HCEC 1CT (cell line): ENCODE results near the gene KIF6.

Source experiments
- DNase-seq: peaks from one replicate; pipeline ENCODE4 v3.0.0-alpha.2; 2017

Gene KIF6

DNA sequence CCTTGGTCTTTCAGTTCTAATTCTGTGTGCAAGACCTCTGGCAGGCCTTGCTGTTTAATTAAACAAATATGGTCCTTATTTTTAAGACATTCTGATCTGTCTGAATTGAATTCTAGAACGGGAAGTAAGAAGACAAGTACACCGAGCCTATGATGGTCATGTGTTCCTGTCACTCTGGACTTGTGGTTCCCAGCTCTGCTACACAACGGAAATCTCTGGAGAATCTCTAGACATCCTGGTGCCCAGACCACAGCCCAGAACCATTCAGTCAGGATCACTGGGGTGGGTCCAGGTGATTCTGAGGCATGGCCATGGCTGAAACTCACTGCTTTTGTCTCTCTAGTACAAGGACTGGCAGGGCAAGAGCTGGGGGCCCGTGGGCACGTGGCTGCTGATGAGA lies 386.8 kb downstream of the KIF6 start:
- no peak for DNase-seq

DNA sequence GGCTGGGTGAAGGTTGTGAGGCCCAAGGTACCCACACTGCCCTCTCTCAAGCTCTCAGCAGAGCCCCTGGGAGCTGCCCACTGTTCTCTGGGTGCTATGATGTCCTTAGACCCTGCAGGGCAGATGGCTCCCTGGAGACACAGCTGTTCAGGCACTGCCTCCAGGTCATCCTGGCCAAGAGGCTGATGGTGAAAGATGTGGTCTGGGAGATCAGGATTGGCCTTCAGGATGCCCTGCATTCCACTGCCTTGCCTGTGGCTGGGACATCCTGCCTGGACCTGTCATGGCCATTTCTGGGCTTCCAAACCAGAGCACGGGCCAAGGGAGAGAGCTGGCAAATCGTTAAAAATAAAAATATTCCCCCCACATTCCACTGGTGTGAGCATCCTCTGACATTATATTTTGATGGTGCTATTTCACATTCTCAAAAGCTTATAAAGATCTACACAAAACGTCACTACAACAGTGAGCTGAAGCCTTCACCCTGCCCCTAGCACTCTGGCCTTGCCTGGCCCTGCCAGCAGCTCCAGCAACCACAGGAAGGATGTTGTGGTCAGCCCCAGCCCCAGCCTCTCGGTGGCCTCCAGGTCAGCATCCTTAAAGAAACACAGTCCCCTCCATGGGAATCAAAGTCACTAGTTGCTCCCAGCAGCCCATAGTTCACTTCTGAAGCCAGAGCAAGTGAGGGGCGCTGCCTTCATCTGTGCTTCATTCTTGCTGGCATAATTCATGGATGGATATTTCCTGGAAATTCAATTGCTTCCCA lies 389.2 kb downstream of the KIF6 start:
- no peak for DNase-seq

DNA sequence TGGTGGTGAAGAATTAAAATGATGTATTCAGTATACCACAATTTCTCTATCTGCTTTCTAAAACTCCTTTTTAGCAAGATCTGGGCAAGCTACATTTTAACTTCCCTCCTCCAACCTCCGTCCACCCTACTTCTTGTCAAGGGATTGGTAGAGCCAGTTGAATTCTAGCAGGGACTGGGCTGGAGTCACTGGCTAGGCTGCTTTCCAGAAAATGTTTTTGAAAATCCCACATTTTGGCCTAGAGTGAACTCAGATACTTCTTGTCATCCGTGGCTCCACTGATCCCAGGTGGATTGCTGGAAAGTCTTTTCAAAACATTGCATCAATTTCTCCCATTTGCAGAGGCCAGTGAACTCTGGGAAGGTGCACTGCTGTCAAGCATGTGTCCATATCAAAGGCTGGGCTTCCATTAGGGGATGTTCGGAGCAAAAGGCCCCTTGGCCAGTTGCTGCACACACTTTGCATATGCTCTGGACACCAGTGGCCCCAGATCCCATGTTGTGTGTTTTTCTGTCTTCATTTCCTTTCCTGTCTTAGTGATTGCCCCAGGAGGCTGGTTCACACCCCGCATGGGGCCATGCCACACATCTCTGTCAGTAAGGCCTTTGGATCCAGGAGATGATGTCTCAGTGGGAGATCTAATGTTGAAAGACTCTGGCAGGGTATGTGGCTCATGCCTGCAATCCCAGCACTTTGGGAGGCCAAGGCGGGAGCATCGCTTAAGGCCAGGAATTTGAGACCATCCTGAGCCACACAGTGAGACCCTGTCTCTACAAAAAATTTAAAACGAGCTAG lies 391.4 kb downstream of the KIF6 start:
- DNase-seq, result no peak

DNA sequence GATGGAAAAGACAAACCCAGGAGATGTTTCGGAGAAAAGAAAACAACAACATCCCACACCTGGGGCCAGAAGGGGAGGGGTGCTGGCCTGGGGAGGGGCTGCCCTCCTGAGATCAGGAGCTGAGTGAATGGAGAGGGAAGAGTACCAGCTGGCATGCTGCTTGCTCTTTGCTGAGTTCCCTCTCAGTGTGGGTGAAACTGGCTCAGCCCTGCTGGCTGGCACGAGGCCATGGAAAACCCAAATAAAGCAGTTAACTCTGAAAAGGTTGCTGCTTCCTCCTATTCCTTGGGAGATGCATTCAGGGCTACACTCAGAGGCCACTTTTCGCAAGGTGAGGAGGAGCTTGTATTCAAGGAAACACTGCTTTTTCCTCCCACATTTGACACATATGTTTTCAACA lies 394.7 kb downstream of the KIF6 start:
- no peak for DNase-seq

DNA sequence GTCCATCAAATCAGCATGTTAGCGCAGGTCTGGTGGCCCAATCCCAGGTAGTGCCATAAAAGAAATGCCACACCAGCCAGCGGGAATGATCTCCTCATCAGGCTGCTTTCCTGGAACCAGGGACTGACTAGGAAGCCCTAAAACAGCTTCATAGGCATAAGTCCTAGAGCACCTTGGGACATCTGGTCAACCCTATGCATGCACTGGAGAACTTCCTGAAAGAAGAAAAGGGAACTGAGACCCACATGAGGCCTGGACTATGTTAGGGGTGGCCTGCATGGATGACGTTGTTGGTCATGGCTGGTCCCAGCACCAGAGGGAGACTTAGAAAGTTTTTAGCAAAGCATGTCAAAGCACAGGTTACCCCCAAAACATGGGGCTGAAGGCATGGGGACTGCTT lies 395.2 kb downstream of the KIF6 start:
- DNase-seq, result no peak

DNA sequence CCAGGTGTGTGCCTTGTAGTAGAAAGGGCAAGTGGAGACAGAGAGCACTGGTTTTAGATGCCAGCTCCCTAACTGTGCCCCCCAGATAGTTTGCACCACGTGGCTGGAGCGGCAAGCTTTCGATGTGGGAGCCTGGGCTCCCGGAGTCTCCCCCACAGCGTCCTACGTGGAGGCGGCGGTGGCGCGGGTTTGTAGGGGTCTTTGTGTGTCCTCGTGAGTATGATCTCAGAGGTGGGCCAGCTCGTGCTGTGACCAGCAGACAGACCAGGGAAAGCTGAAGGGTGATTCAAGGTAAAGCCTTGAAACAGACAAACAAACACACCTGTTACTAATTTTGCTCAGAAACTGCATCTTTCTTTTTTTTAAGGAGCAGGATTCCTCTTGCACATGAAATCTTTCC lies 397.1 kb downstream of the KIF6 start:
- no peak for DNase-seq

DNA sequence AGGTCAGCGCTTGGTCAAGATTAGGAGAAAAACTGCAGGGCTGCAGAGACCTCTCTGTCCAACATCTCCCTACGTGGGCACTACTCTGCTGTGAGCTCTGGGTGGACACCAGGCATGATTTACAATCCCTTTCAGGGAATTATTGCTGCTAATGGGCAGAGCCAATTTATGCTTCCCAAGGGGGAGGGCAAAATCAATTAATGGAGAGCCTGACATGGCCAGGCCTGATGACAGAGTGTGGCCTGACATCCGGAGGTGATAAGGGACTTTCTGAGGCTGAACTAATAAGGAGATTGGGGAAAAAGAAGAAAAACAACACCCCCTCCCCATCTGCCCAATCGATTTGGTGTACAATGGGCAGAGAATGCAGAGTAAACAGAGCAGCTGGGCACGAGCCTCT lies 397.7 kb downstream of the KIF6 start:
- DNase-seq, result no peak

DNA sequence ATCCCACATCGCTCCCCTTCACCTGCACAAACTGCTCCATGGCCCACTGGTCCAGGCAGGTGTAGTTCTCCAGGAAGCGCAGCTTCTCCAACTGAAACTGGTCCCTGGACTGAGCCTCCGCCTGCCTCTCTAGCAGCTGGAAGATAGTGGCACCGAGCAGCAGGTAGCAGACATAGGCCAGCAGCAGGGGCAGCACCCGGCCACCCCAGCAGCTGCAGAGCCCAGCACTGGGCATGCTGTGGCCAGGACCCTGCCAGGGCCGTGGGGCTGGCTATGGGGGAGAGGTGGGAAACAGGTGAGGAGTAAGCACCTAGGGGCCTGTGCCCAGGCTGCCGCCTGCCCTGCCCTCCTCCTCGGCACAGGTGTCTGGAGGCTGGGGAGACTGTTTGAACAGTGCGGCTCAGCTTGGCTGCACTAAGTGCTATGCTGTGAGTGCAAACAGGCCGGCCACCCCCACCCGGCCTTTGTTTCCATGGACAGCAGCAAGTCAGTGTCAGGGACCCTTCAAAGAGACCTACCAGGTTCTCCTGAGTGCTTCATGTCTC lies 402.8 kb downstream of the KIF6 start, which contains the start of gene KCNK16:
TSS of gene KCNK16 (minus strand) at position 397 of the 545 bp plus-strand sequence. CDS start at position 235, 162 bp downstream.
- DNase-seq, result no peak

DNA sequence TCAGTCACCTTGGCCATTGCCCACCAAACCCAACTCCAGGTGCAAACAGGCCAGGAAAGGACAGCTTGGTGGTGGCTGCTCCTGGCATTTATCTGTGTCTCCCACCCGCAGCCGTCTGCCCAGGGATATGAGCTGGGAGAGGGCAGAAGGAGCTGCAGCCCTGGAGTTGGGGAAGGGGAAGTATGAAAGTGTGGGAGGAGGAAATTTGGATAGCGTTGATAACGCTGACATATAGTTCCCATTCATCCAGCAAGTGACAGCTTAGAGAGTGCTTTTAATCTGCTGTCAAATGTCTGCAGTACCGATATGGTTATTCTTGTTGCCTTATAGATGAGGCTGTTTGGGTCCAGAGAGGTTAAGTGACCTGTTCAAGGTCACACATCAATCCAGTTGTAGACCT lies 403.4 kb downstream of the KIF6 start:
- DNase-seq, result no peak

DNA sequence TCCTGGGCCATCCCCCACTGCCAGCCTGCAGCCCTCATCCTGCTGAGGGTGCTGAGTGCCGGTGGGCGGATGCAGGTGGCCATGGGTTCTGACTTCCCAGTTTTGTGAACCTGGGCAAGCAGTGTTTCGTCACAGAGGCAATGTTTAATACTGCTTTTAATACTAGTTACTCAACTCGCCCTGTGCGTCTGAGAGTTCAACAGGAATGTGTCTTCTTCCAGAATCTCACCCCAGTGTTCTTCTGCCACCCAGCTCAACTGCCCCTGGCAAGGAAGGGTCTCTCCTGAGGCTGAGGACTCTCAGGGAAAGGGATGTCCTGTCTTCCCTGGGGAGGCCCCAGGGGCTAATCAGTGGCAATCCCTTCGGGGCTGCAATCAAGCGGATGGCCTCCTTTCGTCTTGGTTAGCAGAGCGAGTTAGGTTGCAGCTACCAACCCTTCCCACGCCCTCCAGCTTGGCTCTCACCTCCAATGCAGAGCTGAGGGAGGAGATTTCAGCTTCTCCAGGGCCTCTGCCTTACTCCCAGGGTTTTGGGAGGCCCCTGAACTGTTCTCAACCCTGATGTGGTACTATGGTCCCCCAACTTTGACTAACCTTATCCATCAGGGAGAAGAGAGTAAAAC lies 404.7 kb downstream of the KIF6 start:
- DNase-seq, result no peak

DNA sequence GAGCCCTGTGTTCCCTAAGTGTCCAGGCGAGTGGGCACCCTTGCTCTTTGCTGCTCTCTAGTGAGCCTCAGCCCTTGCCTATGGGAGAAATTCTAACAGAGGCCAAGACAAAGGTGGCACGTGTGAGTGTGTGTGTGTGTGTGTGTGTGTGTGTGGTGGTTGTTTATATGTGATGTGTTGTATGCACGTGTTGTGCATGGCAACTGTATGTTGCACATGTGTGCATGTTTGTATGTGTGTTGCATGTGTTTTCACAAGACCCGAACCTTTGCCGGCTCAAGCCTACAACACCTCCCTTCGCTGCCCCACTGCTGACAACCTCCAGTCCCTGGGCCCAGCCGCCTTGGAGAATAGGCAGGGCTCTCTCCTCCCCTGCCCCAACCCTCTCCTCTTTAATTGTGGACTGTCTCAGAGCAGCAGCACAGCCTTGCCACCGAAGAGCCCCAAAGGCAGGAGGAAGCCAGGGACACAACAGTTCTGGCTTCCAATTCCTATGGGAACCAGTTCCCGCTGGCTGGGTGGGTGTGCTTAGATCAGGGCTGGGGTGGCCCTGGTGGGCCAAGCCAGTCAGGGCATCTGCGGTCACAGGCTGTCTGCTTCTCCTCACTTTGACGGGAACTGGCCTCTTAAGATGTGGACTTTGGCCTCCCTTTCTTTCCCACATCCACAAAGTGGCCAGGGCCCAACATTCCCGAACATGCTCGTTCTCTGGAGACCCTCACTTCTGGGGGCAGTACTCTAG lies 405.4 kb downstream of the KIF6 start:
- no peak for DNase-seq

DNA sequence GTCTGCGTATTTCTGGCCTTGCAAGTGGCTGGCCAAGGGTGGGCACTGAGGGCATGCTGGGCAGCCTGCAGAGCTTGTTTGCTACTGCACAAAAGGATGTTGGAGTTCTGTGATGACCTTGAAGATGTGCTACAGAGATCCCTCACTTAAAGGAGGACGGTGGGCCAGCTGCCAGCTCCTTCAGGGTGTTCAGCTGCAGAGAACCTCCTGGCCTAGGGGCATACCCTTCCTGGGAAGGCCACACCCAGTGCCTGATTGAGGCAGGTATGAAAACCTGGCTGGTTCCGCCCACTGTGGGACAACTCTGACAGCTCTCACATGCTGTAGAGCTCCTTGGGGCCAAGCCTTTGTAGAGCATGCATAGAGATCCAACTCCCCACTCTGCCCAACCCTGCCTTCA lies 408.0 kb downstream of the KIF6 start:
- no peak for DNase-seq

DNA sequence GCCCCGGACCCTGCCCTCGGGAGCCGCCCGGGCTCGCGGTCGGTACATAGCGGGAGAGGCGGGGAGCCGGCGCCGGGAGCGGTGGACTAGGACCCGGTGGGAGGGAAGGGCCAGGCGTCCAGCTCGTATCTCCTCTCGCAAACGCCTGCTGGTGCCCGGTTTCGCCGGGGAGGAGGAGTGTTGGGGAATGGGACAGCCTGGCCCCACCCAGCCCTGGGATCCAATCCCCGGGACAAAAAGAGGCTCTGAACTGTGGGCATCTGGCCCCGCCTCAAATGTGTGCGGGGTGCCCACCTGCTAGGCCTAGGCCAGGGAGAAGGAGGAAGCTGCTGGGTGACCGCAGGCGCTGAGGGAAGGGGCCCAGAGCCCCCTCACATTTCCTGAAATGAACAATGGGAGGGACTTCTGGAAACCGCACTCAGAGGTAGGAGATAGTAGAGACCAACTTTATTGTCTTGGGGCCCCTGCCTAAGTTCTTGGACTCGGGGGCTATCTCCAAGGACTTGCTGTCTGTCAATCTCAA lies 410.9 kb downstream of the KIF6 start, which contains the start of gene KCNK17:
TSS of gene KCNK17 (minus strand) at position 147 of the 523 bp plus-strand sequence. CDS start at position 48, 99 bp downstream.
- DNase-seq, result no peak

DNA sequence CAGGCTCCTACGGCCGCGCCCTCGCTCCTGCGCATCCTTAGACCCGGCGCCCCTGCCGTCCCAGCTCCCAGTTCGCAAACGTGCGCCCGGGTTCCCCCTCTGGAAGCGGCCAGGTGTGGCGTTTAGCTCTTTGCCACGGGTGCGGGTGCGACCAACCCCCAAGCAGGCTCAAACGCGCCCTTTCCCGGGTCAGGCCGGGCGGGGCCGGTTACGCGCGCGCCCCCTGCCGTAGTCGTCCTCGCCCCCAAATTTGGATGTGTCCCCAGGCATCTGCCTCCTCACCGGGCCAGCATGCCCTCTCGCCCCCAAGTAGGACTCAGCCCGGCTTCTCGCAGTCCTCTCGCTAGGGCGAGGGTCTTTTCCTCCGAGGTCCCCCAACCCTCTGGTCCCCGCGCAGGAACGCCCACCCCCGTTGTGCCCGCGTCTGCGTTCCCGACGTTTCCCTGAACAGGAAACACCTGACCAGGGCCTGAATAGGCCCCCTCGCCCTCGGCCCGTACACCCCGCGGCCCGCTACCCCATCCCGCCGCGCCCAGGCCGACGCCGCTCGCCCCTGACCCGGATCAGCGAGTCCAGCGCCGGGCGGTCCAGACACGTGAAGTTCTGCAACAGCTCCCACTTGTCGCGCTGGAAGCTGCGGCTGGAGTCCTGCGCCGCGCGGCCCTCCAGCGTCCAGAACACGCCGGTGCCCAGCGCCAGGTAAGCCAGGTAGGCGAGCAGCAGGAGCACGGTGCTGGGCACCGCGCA lies 411.5 kb downstream of the KIF6 start:
- no peak for DNase-seq

DNA sequence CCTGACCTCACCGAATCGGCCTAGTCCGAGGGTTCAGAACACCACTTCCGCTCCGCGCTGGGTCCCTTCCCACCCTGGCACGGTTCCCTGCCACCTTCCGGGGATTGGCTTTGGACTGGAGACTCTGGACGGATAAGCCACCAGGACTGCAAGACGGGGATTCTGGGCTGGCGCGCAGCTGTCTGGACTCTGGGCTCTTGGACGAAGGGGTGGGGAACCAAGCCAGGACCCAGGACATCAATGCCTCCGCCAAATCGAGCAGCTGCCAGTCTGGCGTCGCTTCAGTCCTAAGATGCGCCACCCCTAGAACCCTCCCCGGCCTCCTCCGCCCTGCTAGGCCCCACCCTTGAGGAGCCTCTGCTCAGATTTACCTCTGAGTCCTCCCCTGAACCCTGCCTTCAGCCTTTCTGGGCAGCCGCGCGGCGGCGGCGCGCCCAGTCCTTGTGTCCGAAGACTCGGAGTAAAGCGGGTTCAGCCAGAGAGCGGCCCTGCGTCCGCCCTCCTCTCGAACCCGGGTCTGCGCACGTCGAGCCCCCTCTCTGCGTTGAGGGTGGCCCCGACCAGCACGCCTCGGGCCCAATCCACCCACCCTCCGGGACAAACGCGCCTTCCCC lies 412.2 kb downstream of the KIF6 start:
- DNase-seq, result no peak

DNA sequence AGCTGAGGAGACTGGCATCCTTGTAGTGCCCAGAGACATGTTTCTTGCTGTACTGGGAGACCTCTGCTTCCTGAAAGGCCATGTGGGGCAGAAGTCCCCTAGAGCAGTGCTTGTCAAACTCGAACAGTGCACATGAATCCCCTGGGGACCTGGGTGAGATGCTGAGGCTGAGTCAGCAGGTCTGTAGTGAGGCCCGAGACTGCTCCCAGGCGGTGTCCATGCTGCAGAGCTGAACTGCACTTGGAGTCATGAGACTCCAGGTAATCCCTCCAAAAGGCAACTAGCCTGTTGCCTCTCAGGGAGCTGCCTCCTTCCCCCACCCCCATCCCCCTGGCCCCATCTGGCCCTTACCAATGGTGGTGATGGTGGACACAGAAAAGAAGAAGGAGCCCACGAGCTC lies 414.7 kb downstream of the KIF6 start:
- no peak for DNase-seq

DNA sequence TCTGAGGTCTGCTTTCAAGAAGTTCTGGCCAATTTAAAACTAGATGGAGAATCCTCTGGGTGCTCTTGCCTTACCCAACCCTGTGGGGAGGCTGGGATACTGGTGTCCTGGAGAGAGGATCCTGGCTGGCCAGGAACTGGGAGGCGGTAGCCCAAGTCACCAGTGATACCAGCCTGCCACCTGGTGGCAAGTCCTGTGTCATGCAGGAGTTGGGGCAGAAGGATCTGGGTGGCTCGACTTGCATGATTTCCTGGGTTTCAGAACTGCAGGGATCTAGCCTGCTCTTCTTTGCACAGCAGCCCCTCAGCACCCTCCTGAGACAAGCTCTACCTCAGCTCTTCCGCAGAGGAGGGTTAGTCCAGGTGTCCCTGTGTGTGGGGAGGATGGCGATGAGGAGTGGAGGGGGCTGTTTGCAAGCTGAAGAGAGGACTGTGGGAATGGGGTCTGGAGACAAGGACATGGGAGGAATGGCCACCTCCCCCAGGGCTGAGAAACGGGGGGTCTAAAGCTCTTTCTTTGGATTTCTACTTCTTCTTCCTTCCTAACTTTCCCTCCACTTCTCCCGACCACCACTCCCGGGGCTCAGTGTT lies 415.2 kb downstream of the KIF6 start:
- DNase-seq, result peak; percentile 31

DNA sequence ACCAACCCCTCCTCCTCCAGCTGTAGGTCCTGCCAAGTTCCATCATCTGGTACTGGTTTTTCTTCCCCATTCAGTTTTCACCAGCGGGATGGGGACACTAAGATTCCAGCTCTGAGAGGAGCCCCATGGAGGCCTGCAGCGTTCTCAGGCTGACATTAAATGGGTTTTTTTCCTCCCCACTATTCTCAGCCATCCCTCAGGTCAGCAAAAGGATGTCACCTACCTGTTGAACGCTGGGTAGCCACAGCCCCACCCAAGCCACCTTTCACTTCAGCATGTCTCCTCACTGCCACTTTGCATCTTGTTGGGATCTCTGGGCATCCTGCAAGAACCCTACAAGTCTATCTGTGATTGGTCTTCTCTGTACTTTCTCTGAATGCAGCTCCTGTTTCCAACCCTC lies 417.7 kb downstream of the KIF6 start:
- DNase-seq, result no peak

DNA sequence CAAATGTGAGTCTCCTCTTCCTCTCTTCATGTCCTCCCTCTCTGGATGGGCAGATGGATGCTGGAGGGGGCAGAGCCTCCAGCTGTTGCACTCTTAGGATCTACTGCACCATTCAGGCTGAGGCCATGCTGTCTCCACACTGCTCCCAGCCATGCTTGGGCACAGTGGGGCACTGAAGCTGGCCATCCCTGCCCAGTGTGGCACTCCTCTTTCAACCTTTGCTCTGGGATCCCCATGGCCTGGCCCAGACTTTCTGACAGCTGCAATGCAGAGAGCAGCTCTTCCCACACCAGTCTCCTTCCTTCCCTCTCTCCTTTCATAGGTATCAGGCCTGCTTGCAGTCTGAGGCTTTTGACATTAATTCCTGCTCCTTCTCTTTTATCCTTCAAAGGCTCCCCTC lies 420.3 kb downstream of the KIF6 start:
- no peak for DNase-seq

DNA sequence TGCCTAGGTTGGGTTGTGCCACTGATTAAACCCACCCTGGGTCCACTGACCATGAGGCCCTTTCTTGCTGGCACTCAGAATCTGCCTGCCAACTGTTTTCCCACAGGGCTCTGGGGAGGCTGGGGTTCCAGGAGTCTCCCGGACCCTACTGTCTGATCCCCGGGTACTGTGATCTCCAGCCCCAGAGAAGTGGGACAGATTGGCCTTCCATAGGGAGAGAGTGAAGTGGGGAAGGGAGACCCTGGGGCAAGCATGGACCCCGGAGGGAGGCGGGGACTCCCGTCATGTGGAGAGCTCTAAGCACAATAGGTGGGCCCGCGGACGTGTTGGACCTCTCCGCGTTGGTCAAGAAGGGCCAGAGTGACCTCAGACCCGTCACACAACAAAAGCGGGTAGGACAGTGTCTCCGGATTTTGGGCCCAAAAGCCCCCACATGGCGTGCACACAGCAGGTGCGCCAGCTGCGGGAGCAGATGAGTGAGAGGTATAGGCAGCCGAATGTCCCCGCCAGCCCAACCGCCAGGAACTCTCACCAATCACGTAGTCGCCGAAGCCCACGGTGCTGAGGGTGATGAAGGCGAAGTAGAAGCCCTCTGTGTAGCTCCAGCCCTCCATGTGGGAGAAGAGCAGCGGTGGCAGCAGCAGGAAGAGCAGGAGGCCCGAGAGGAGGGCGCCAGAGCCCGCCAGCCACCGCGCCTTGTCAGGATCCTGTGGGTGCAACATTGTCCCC lies 421.6 kb downstream of the KIF6 start:
- no peak for DNase-seq
